ENCODE results near the gene MRAP.
A peak's percentile ranks its signal among the peaks of the same experiment; 100 is the strongest.
"Not testable (repeated sequence)": the region's sequence is repeated elsewhere in the genome, so short reads cannot be mapped to it uniquely, and the experiment has no call there.

MRAP gene

DNA sequence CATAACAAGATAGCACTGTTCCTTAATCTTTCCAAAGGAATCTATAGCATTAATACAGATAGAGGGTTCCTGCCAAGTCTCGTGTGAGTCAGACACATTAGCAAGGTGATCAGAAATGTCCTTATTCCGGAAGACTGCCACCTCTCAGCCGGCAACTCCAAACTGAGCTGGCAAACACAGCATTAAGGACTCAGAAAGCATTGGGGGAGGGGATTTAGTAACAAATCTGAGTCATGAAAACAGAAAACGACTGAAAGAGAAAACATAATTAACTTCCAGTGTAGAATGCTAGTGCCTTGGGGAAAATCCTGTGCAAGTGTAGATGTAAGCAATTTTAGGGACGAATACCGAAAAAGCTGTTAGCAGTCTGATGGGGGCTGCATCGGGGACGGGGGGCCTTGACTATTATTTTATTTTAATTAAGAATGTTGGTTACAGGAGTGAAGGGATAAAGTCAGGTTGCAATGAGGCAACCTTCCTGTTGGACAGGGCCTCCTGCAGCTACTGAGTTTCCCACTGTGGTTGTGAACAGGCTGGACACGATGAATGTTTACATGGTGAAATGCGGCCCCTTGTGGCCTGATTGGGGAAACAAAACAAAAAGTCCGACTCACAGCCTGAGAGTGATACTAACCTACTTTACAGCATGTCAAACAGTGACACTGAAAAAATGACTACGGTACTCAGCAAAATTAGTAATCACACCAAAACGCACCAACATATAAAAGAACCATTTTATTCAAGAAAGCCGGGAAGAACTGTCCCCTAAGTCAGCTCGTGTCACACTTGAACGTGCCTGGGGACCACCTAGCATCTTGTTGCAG lies 40.5 kb upstream of the MRAP start:
- in situ Hi-C loops (cut with HindIII; ENCODE audit: low sequenced_read_pairs) = no loop called here
- TF ChIP-seq, protein P1, sequence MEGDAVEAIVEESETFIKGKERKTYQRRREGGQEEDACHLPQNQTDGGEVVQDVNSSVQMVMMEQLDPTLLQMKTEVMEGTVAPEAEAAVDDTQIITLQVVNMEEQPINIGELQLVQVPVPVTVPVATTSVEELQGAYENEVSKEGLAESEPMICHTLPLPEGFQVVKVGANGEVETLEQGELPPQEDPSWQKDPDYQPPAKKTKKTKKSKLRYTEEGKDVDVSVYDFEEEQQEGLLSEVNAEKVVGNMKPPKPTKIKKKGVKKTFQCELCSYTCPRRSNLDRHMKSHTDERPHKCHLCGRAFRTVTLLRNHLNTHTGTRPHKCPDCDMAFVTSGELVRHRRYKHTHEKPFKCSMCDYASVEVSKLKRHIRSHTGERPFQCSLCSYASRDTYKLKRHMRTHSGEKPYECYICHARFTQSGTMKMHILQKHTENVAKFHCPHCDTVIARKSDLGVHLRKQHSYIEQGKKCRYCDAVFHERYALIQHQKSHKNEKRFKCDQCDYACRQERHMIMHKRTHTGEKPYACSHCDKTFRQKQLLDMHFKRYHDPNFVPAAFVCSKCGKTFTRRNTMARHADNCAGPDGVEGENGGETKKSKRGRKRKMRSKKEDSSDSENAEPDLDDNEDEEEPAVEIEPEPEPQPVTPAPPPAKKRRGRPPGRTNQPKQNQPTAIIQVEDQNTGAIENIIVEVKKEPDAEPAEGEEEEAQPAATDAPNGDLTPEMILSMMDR (IDR thresholded peaks at IDR 0.05; ENCODE audit: low read depth, low read length, missing control alignments) = peak; percentile 79
- H3K4me3 ChIP-seq (ENCODE audit: low read depth, low read length) = no peak overlapping the region
- DNase-seq (ENCODE audit: low read depth) = peak; percentile 83

DNA sequence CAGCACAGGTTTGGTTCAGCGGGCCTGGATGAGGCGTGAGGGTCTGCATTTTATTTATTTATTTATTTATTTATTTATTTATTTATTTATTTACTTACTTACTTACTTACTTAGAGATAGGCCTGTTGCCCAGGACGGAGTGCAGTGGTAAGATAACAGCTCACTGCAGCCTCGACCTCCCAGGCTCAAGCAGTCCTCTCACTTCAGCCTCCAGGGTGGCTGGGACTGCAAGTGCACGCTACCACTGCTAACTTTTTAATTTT lies 39.9 kb upstream of the MRAP start:
- in situ Hi-C loops (cut with HindIII; ENCODE audit: low sequenced_read_pairs); DNase-seq (ENCODE audit: low read depth); H3K4me3 ChIP-seq (ENCODE audit: low read depth, low read length): not testable (repeated sequence)

DNA sequence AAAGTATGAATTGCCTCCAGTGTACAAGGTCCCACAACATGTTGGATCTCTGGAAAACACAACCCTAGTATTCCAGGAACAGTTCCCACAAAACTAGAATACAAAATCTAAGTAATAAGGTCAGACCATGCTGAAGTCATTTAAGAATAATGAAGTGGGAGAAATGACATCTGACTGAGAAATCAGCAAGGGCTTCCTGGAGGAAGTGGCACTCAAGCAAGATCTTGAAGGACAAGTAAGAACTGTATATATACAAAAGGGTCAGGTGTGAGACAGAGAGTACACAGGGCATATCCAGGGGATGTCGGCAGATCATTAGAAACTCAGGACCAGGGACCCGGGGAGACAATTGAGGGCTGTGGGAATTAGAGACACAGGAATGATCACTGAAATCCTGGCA lies 38.5 kb upstream of the MRAP start:
- TF ChIP-seq, protein P1 (IDR thresholded peaks at IDR 0.05; ENCODE audit: low read depth, low read length, missing control alignments) = no peak
- DNase-seq (ENCODE audit: low read depth) = no peak
- in situ Hi-C loops (cut with HindIII; ENCODE audit: low sequenced_read_pairs) = no loop called here
- no peak overlapping the region for H3K4me3 ChIP-seq (ENCODE audit: low read depth, low read length)

DNA sequence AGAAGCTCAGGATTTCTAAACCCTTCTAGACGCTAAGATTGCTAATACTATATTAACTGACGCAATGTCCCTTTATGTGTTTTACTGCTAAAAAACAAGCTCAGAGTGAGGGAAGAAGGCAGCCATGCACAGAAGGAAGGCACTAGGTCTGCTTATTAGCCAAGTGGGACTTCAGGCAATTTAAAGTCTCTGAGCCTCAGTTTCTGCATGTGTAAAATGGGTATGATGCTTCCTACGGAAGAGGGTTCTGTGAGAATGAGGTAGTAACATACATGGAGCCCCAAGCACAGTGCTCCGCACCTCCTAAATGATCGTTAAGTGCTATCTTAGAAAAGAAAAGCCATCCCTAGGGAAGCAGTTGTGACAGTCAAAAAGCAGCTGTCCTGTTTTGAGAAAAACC lies 36.7 kb upstream of the MRAP start:
- TF ChIP-seq, protein P1 (IDR thresholded peaks at IDR 0.05; ENCODE audit: low read depth, low read length, missing control alignments) = no peak
- in situ Hi-C loops (cut with HindIII; ENCODE audit: low sequenced_read_pairs) = no loop called here
- no peak for DNase-seq (ENCODE audit: low read depth)

DNA sequence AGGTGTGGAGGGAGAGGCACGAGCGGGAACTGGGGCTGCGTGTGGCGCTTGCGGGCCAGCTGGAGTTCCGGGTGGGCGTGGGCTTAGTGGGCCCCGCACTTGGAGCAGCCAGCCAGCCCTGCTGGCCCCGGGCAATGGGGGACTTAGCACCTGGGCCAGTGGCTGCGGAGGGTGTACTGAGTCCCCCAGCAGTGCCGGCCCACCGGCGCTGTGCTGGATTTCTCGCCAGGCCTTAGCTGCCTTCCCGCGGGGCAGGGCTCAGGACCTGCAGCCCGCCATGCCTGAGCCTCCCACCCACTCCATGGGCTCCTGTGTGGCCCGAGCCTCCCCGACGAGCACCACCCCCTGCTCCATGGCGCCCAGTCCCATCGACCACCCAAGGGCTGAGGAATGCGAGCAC lies 33.3 kb upstream of the MRAP start:
- in situ Hi-C loops (cut with HindIII; ENCODE audit: low sequenced_read_pairs); DNase-seq (ENCODE audit: low read depth): not testable (repeated sequence)

More for the DNA sequence above, 36.7 kb upstream of the MRAP start:
- no peak overlapping the region for H3K4me3 ChIP-seq (ENCODE audit: low read depth, low read length)

DNA sequence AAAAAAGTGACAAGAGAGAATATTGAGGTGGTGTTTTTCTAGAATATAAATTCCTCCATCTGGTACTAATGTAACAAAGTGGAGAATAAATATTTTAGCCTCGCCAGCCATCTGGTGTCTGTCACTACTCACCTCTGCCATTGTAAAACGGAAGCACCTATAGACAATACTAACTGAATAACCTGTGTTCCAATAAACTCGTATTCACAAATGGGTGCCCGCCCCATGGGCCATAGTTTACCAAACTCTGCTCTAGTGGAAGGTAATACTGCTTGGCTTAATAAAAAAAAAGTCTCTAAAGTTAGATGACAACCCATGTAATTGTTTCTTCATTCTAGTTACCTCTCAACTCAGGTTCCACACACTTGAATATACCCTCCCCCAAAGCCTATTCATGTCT lies 27.9 kb upstream of the MRAP start:
- H3K4me3 ChIP-seq (ENCODE audit: low read depth, low read length) = no peak overlapping the region
- TF ChIP-seq, protein P1 (IDR thresholded peaks at IDR 0.05; ENCODE audit: low read depth, low read length, missing control alignments) = no peak
- DNase-seq (ENCODE audit: low read depth) = no peak
- in situ Hi-C loops (cut with HindIII; ENCODE audit: low sequenced_read_pairs) = no loop called here

More for the DNA sequence above, 33.3 kb upstream of the MRAP start:
- not testable (repeated sequence) for H3K4me3 ChIP-seq (ENCODE audit: low read depth, low read length)

DNA sequence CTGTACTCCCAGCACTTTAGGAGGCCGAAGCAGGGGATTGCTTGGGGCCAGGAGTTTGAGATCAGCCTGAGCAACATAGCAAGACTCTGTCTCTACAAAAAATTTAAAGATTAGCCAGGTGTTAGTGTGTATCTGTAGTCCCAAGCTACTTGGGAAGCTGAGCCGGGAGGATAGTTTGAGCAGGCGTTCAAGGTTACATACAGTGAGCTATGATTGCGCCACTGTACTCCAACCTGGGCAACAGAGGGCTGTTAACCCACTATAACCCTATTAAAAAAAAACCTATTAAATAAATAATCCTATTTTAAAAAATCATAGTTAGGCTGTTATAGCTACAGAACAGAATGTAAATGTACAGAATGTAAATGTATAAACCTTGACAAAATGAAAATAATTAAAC lies 22.0 kb upstream of the MRAP start:
- DNase-seq (ENCODE audit: low read depth) = no peak
- TF ChIP-seq, protein P1 (IDR thresholded peaks at IDR 0.05; ENCODE audit: low read depth, low read length, missing control alignments) = no peak
- in situ Hi-C loops (cut with HindIII; ENCODE audit: low sequenced_read_pairs) = no loop called here
- no peak overlapping the region for H3K4me3 ChIP-seq (ENCODE audit: low read depth, low read length)

DNA sequence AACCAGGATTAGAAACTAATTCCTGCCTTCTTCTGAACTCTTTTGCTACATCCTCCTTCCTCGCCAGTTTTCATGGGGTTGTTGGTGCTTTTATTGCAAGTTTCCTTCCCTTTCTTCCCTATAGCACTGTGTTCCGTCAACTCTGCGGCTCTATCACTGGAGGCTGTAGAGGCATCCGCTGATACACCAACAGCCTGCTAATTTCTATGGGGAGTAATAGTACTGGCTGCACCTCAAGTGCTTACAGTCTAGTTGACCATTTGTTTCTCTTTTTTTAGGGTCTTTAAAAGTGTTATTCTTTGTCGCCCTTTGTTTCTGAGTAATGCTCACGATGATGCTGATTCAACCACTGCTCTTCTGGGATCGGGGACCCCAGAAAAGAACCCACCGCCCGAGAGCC lies 20.6 kb upstream of the MRAP start:
- no peak for DNase-seq (ENCODE audit: low read depth)
- TF ChIP-seq, protein P1 (IDR thresholded peaks at IDR 0.05; ENCODE audit: low read depth, low read length, missing control alignments) = no peak
- in situ Hi-C loops (cut with HindIII; ENCODE audit: low sequenced_read_pairs) = no loop called here
- peak overlapping the region; percentile 80 for H3K4me3 ChIP-seq (ENCODE audit: low read depth, low read length)

Data from astrocyte of the cerebellum (primary cell).